AG04450 (cell line): Measurements from ENCODE around the gene BCL2L2. TPM values are rescaled to one million over a fixed set of nuclear protein-coding genes. Genes with fewer than 3 reads are reported as not detected.
"Not testable (repeated sequence)": the region's sequence is repeated elsewhere in the genome, so short reads cannot be mapped to it uniquely, and the experiment has no call there.

Source experiments
- CTCF ChIA-PET: fragments of 300-600, 350-600 bp; formaldehyde crosslinking; extraction: SDS; loops from one replicate; lab custom pipeline; 2022; ENCODE audit warnings: antibody characterized with exemption, inconsistent platforms; lab: Charles Lee
- POLR2A ChIA-PET: fragments of 350-600 bp; formaldehyde crosslinking; extraction: SDS; loops from one replicate; lab custom pipeline; 2021; ENCODE audit warnings: antibody characterized with exemption, inconsistent platforms; lab: Yijun Ruan, JAX
- DNase-seq: peaks from one replicate; pipeline ENCODE4 v3.0.0-alpha.2; 2011; ENCODE audit warnings: low read depth, low spot score
- H3K27ac ChIP-seq: one replicate; pipeline ENCODE4 v1.5.1; 2012; ENCODE audit warnings: low read depth, low read length, control low read depth
- H3K27me3 ChIP-seq: one replicate; pipeline ENCODE4 v1.6.0; 2012; ENCODE audit warnings: low read length; ENCODE audit not compliant: control insufficient read depth, insufficient read depth
- H3K4me3 ChIP-seq: 2 replicates; pipeline ENCODE4 v1.5.1; 2011; ENCODE audit warnings: mild to moderate bottlenecking, low read depth, low read length, control low read depth
- H3K9me3 ChIP-seq: 2 replicates; pipeline ENCODE4 v1.5.1; 2012; ENCODE audit warnings: low read length; ENCODE audit not compliant: control insufficient read depth, insufficient read depth
- CTCF ChIP-seq: IDR thresholded peaks from 2 replicates; pipeline ENCODE4 v1.5.1; 2011; ENCODE audit warnings: low read depth, low read length, control low read depth, inconsistent platforms
- polyA plus RNA-seq: library from polyadenylated mRNA; depleted of rRNA; stranded (reverse); fragments of >200 nt; gene quantifications from 2 replicates; pipeline ENCODE4 v1.2.3, GENCODE V29; 2011

Gene BCL2L2
- polyA plus RNA-seq, 1 experiment: 21.5 TPM

GRCh38 chr14:23324993-23325392 is 18.4 kb downstream of the BCL2L2 start:
- Histone ChIP-seq H3K4me3 (no peak overlapping the region), H3K9me3 (no peaks in the 10 kb centered on the region), H3K27me3 (no peaks in the 10 kb centered on the region), H3K27ac (no peak overlapping the region)
- ChIA-PET POLR2A (no interaction called here), CTCF (interaction anchor here (8.8 kb wide), 1 partner anchor 54 kb away, joined by 138 read pairs; no protein-coding TSS in a partner anchor)
- DNase-seq: no peak
- TF ChIP-seq CTCF: no peak

DNA sequence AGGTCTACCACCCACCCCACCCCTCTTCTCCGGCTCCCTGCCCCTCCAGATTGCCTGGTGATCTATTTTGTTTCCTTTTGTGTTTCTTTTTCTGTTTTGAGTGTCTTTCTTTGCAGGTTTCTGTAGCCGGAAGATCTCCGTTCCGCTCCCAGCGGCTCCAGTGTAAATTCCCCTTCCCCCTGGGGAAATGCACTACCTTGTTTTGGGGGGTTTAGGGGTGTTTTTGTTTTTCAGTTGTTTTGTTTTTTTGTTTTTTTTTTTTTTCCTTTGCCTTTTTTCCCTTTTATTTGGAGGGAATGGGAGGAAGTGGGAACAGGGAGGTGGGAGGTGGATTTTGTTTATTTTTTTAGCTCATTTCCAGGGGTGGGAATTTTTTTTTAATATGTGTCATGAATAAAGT is 19.1 kb downstream of the BCL2L2 start:
- H3K9me3 ChIP-seq, POLR2A ChIA-PET, H3K27me3 ChIP-seq, H3K4me3 ChIP-seq, H3K27ac ChIP-seq, DNase-seq: not testable (repeated sequence)
- CTCF ChIA-PET: interaction anchor here (0.6 to 8.8 kb wide), 4 partner anchors 17 to 61 kb away, joined by 3 to 138 read pairs (median 6); no protein-coding TSS in a partner anchor

GRCh38 chr14:23326491-23327332 is 20.1 kb downstream of the BCL2L2 start:
- DNase-seq: no peak
- ChIA-PET CTCF (interaction anchor here (0.7 to 8.8 kb wide), 14 partner anchors 9 to 152 kb away, joined by 3 to 138 read pairs (median 4); partner anchors contain the start of gene SLC22A17), POLR2A (interaction anchor here (0.9 to 1.8 kb wide), 3 partner anchors 26 to 35 kb away, joined by 3 to 8 read pairs (median 3); partner anchors contain the start of gene SLC22A17)
- H3K4me3 ChIP-seq: no peak overlapping the region
- H3K27me3 ChIP-seq: no peaks in the 10 kb centered on the region
- H3K9me3 ChIP-seq: no peaks in the 10 kb centered on the region
- no peak overlapping the region for H3K27ac ChIP-seq
- no peak for TF ChIP-seq CTCF

DNA sequence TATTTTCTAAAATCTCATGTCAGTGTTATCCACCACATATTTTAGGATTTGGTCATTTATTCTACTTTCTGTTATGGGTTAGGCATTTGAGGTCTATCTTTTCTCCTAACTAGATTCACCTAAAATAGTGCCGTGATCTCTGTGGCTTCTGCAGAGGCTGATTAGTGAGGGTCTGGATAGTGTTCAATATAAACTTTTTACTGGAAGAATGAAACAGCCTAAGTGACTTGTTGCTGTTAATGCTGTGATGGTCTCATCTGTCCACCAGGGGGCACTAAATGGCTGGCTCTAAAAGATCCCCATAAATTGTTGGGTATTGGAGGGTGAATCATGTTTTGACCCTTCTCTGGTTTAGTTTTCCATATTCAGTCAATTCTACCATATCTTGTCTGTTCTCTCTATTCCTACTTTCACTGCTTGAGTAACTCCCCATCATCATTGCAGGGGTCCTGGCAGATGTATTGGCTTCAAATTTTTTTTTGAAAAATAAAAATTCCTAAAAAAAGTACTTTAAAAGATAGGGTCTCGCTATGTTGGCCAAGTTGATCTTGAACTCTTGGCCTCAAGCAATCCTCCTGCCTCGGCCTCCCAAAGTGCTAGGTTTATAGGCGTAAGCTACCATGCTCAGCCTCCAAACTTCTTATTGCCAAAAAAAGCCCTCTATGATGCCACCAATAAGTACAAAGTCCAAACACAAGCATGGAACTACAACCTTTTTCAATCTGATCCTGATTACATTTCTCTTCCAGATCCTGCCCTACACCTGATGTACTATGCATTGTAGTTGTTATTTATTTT is 21.5 kb downstream of the BCL2L2 start:
- Histone ChIP-seq H3K9me3 (no peaks in the 10 kb centered on the region), H3K4me3 (no peak overlapping the region), H3K27ac (no peak overlapping the region), H3K27me3 (no peaks in the 10 kb centered on the region)
- POLR2A ChIA-PET: interaction anchor here (1.3 to 1.8 kb wide), 2 partner anchors 25 to 34 kb away, joined by 3 to 8 read pairs; partner anchors contain the start of gene SLC22A17
- CTCF ChIA-PET: interaction anchor here (0.6 to 8.8 kb wide), 12 partner anchors 10 to 235 kb away, joined by 3 to 138 read pairs (median 4); partner anchors contain the start of gene SLC22A17
- peak; percentile 83 for TF ChIP-seq CTCF
- DNase-seq: peak; percentile 63

GRCh38 chr14:23335623-23336022 is 29.0 kb downstream of the BCL2L2 start:
- POLR2A ChIA-PET: no interaction called here
- no peak overlapping the region for H3K4me3 ChIP-seq
- H3K9me3 ChIP-seq: no peaks in the 10 kb centered on the region
- H3K27ac ChIP-seq: no peak overlapping the region
- CTCF ChIA-PET: interaction anchor here (1.1 to 5.1 kb wide), 2 partner anchors 9 to 44 kb away, joined by 3 to 26 read pairs; no protein-coding TSS in a partner anchor
- no peak for DNase-seq
- no peak for TF ChIP-seq CTCF
- H3K27me3 ChIP-seq: peaks cover 2% of the 10 kb centered on the region
